ENCODE data around the gene ATP6V0C.
"Not testable (repeated sequence)": the region's sequence is repeated elsewhere in the genome, so short reads cannot be mapped to it uniquely, and the experiment has no call there.

ATP6V0C gene

GRCh38 chr16:2529961-2530628 is 16.3 kb downstream of the ATP6V0C start:
- no peak for DNase-seq

GRCh38 chr16:2530629-2531318 is 17.0 kb downstream of the ATP6V0C start:
- no peak for DNase-seq

GRCh38 chr16:2531371-2531695 is 17.6 kb downstream of the ATP6V0C start, which contains the start of gene CEMP1:
Gene CEMP1, minus strand, starts transcription at chr16:2531408. Its CDS starts 335 bp downstream, at chr16:2531073.
- DNase-seq, result no peak

- DNase-seq, result peak; percentile 98 to 99
Measured at GRCh38 chr16:2531696-2532493, 18.1 kb downstream of the ATP6V0C start.

GRCh38 chr16:2532494-2533141 is 18.9 kb downstream of the ATP6V0C start:
- DNase-seq, result peak; percentile 66 to 75

- DNase-seq, result not testable (repeated sequence)
Measured at GRCh38 chr16:2533142-2533755, 19.5 kb downstream of the ATP6V0C start.

- DNase-seq, result no peak
Measured at GRCh38 chr16:2533912-2534311, 20.2 kb downstream of the ATP6V0C start.

- not testable (repeated sequence) for DNase-seq
Measured at GRCh38 chr16:2534335-2534734, 20.6 kb downstream of the ATP6V0C start.

GRCh38 chr16:2535625-2536013 is 21.9 kb downstream of the ATP6V0C start:
- DNase-seq, result no peak

GRCh38 chr16:2537451-2538379 is 24.0 kb downstream of the ATP6V0C start, which contains the start of gene PDPK1:
Gene PDPK1, plus strand, starts transcription at chr16:2538021. Its CDS starts 92 bp downstream, at chr16:2538113.
- DNase-seq, result peak; percentile 92

GRCh38 chr16:2539192-2539844 is 25.6 kb downstream of the ATP6V0C start:
- DNase-seq, result not testable (repeated sequence)

GRCh38 chr16:2539845-2540458 is 26.2 kb downstream of the ATP6V0C start:
- DNase-seq, result peak; percentile 52 to 60

- not testable (repeated sequence) for DNase-seq
Measured at GRCh38 chr16:2540912-2541311, 27.2 kb downstream of the ATP6V0C start.

- not testable (repeated sequence) for DNase-seq
Measured at GRCh38 chr16:2541409-2541808, 27.7 kb downstream of the ATP6V0C start.

- DNase-seq, result not testable (repeated sequence)
Measured at GRCh38 chr16:2543771-2544170, 30.0 kb downstream of the ATP6V0C start.

GRCh38 chr16:2550283-2550878 is 36.6 kb downstream of the ATP6V0C start:
- DNase-seq, result not testable (repeated sequence)

- not testable (repeated sequence) for DNase-seq
Measured at GRCh38 chr16:2551420-2551889, 37.7 kb downstream of the ATP6V0C start.

GRCh38 chr16:2554709-2555425 is 41.1 kb downstream of the ATP6V0C start:
- not testable (repeated sequence) for DNase-seq

- not testable (repeated sequence) for DNase-seq
Measured at GRCh38 chr16:2557150-2557549, 43.4 kb downstream of the ATP6V0C start.
